Fibroblast of gingiva (primary cell): Measurements from ENCODE around the gene CCDC30.

Experiments used
- DNase-seq: peaks from one replicate; pipeline ENCODE4 v3.0.0-alpha.2; 2011; ENCODE audit warnings: low read depth

The CCDC30 gene

DNA sequence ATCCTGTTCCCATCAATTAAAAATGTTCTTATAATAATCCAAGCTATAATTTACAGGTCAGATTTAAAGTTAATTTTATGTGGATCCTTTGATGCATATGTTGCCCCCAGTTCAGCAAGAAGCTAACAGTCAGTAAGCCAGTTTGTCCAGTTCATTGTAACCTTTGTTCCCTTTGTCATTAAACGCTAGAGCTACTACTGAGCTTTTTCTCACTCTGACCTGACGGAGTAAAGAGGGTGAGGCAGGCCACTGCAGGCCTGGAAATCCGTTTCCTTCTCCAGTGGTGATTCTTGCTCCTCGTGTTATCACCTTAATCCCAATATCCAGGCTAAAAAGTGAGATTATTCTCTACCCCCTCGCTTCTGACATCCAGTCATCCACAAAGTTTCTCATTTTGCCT is 229.4 kb downstream of the CCDC30 start:
- no peak for DNase-seq

GRCh38 chr1:42692911-42693310 is 229.8 kb downstream of the CCDC30 start:
- DNase-seq = no peak

DNA sequence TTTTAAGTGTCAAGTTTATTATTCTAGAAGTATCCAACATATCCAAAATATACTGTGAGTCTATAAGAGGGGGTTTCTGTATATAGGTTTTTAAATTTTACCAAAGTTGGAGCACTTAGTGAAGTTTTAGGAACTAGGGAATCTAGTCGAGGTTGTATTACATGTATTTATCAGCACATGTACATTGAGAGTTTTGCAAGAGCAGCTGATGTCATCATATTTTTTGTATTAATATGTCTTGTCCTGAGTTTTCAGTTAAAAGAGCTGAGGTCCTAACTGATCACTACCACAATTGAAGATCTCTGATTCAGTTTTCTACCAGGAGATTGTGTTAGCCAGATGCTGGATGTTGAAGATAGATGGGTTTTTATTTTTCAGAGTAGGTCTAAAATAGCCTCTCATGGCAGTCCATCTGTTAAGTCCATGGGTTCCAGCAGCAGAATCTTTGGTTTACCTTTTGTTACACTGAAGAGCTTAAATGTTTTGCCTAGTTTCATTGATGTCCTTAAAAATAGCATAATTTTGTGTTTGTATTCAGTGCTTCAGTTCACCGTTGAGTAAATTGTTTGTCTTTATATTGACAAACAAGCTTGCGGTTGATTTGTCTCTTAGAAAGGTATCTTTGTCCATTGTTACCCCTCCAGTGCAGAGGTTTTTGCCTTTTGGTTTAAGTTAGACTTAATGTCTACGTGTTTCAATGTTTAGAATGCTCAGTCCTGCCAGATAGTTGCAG is 235.2 kb downstream of the CCDC30 start:
- DNase-seq = no peak

- DNase-seq = no peak
These were observed 236.9 kb downstream of the CCDC30 start for GRCh38 chr1:42700006-42700405.

GRCh38 chr1:42703888-42704464 is 240.9 kb downstream of the CCDC30 start:
- no peak for DNase-seq
